PC-9 (cell line): ENCODE results near the gene CRYGS. TPM values are rescaled to one million over a fixed set of nuclear protein-coding genes. Genes with fewer than 3 reads are reported as not detected.
"Not testable (repeated sequence)": the region's sequence is repeated elsewhere in the genome, so short reads cannot be mapped to it uniquely, and the experiment has no call there.

Source experiments
- BruUV-seq: library from RNA; stranded (reverse); fragments of 400-500 nt; replicated peaks from 2 replicates; lab custom pipeline; 2021; lab: Mats Ljungman, UMichigan
- CTCF ChIA-PET: fragments of 300-600 bp; sonication (Branson Sonifier 250); formaldehyde crosslinking; loops from one replicate; lab custom pipeline; 2022; ENCODE audit warnings: antibody characterized with exemption; lab: Charles Lee
- POLR2A ChIA-PET: fragments of 300-600 bp; sonication (Branson Sonifier 250); formaldehyde crosslinking; loops from one replicate; lab custom pipeline; 2022; ENCODE audit warnings: antibody characterized with exemption; ENCODE audit not compliant: unreplicated experiment; lab: Charles Lee
- DNase-seq, 2 experiments: peaks; one replicate each; pipeline versions ENCODE4 v3.0.0 to v3.0.0-alpha.2; 2015 to 2022; ENCODE audit warnings: mixed read lengths in 1 of 2
- H2AFZ ChIP-seq: fragments of 200-600 bp; sonication (generic); 2 replicates; pipeline ENCODE4 v1.8.1; 2017; ENCODE audit warnings: antibody characterized with exemption
- H3F3A ChIP-seq: fragments of 200-600 bp; sonication (generic); 2 replicates; pipeline ENCODE4 v1.8.1; 2017; ENCODE audit warnings: antibody characterized with exemption, mild to moderate bottlenecking, low read depth; ENCODE audit not compliant: insufficient read depth
- H3K27ac ChIP-seq: fragments of 200-600 bp; sonication (generic); 2 replicates; pipeline ENCODE4 v1.6.1; 2016; ENCODE audit warnings: mixed run types
- H3K27me3 ChIP-seq: fragments of 200-600 bp; sonication (generic); 2 replicates; pipeline ENCODE4 v1.6.1; 2016; ENCODE audit warnings: low read depth, mixed run types; ENCODE audit not compliant: insufficient read depth
- H3K36me3 ChIP-seq: fragments of 200-600 bp; sonication (generic); 2 replicates; pipeline ENCODE4 v1.6.1; 2016; ENCODE audit warnings: low read depth, mixed run types
- H3K4me1 ChIP-seq: fragments of 200-600 bp; sonication (generic); replicated peaks from 2 replicates; pipeline ENCODE4 v1.6.1; 2016; ENCODE audit warnings: mixed run types; ENCODE audit not compliant: insufficient read depth
- H3K4me2 ChIP-seq: fragments of 200-600 bp; sonication (generic); 2 replicates; pipeline ENCODE4 v1.6.1; 2017; ENCODE audit warnings: mixed run types
- H3K4me3 ChIP-seq: fragments of 200-600 bp; sonication (generic); 2 replicates; pipeline ENCODE4 v1.6.1; 2016; ENCODE audit warnings: mixed run types
- H3K79me2 ChIP-seq: fragments of 200-600 bp; sonication (generic); 2 replicates; pipeline ENCODE4 v1.6.1; 2017; ENCODE audit warnings: low read depth, mixed run types
- H3K9me2 ChIP-seq: fragments of 200-600 bp; sonication (generic); 2 replicates; pipeline ENCODE4 v1.8.1; 2017; ENCODE audit warnings: mild to moderate bottlenecking; ENCODE audit not compliant: insufficient read depth
- H3K9me3 ChIP-seq: fragments of 200-600 bp; sonication (generic); 2 replicates; pipeline ENCODE4 v1.8.1; 2016; ENCODE audit warnings: low read depth; ENCODE audit not compliant: insufficient read depth
- H4K20me1 ChIP-seq: fragments of 200-600 bp; sonication (generic); 2 replicates; pipeline ENCODE4 v1.8.1; 2017; ENCODE audit not compliant: insufficient read depth
- EZH2 ChIP-seq: fragments of 200-600 bp; sonication (generic); IDR thresholded peaks from 2 replicates; pipeline ENCODE4 v1.8.0; 2017; ENCODE audit warnings: antibody characterized with exemption, low read depth
- intact Hi-C: fragments of 100-400 bp; cut with micrococcal nuclease; formaldehyde crosslinking; loops from one replicate; pipeline ENCODE4 v1.10.0; 2022; ENCODE audit not compliant: unreplicated experiment
- total RNA-seq: library from RNA; stranded (reverse); gene quantifications from 2 replicates; pipeline ENCODE4 v1.2.3, GENCODE V29; 2021
- TF ChIP-seq, protein P1 (sequence below): fragments of 200-600 bp; sonication (generic); conservative IDR thresholded peaks from 2 replicates; pipeline ENCODE4 v1.6.1; 2017; ENCODE audit warnings: mixed run types, antibody characterized with exemption, mild to moderate bottlenecking, moderate library complexity

The CRYGS gene
- total RNA-seq, 1 experiment from 2014 or later: 2.8 TPM

DNA sequence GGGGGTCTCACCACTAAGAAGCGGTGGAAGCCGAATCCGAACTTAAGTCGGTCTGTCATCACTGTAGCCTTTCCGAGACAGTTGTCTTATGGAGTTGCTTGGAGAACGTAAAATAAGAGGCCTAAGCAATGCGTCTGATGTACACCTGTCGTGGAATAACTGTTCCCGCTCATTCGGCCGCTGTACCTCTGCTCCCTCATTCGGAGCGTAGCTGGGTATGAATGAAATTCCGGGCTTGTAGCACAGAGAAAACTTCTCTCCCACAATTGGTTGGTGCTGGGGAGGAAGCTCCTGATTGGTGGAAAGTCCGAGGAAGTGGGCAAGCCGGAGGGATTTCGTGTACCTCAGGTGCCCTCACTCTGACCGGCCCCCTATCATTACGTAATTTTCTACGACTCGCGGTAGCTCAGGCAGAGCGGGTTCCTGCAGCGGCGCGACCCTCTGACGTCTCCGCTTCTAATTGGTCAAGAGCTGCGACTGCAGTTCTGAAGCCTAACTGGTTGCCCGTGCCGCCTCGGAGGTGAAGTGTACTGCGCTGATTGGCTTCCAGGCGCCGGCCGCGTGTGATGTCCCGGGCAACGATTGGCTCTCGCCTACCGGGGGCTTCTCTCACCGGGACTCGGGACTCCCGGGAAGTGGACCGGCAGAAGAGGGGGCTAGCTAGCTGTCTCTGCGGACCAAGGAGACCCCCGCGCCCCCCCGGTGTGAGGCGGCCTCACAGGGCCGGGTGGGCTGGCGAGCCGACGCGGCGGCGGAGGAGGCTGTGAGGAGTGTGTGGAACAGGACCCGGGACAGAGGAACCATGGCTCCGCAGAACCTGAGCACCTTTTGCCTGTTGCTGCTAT is 26.1 kb upstream of the CRYGS start, which contains the start of gene DNAJB11:
Gene DNAJB11 (plus strand): TSS at position 625 of the 845 bp plus-strand sequence. CDS start 178 bp downstream, at position 803.
- TF ChIP-seq, protein P1, sequence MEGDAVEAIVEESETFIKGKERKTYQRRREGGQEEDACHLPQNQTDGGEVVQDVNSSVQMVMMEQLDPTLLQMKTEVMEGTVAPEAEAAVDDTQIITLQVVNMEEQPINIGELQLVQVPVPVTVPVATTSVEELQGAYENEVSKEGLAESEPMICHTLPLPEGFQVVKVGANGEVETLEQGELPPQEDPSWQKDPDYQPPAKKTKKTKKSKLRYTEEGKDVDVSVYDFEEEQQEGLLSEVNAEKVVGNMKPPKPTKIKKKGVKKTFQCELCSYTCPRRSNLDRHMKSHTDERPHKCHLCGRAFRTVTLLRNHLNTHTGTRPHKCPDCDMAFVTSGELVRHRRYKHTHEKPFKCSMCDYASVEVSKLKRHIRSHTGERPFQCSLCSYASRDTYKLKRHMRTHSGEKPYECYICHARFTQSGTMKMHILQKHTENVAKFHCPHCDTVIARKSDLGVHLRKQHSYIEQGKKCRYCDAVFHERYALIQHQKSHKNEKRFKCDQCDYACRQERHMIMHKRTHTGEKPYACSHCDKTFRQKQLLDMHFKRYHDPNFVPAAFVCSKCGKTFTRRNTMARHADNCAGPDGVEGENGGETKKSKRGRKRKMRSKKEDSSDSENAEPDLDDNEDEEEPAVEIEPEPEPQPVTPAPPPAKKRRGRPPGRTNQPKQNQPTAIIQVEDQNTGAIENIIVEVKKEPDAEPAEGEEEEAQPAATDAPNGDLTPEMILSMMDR: no peak
- no peak for TF ChIP-seq EZH2
- intact Hi-C loops: loop anchor here (1.0 to 10.0 kb wide), 5 partner anchors 20 to 466 kb away; partner anchors contain the start of genes EIF4A2 and ETV5
- H3K79me2 ChIP-seq: peaks cover 54% of the 10 kb centered on the region

DNA sequence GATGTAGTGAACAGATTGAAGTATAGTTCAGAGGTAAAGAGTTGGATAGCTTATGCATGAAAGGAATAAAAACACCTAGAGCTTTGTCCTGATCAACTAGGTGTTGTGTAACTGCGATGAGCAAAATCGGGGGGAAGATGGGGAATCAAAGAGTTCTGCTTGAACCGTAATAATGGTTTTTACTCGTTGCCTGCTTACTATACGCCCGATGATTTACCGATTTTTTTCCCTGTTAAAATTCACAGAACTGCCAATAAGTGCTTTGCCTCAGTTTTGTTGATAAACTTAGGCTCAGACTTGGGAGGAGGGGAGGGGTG is 25.6 kb upstream of the CRYGS start:
- no peak for DNase-seq
- H3K36me3 ChIP-seq: peaks cover 29% of the 10 kb centered on the region
- no peaks in the 10 kb centered on the region for H3K9me3 ChIP-seq
- no TSS peak for BruUV-seq
- TF ChIP-seq EZH2: no peak
- TF ChIP-seq, protein P1: no peak
- no peaks in the 10 kb centered on the region for H3K9me2 ChIP-seq
- H3K27me3 ChIP-seq: no peaks in the 10 kb centered on the region
- H3K79me2 ChIP-seq: peaks cover 56% of the 10 kb centered on the region
- H3K27ac ChIP-seq: peak overlapping the region; percentile 21; the same call in 1 of the 2 replicates
- peaks cover 28% of the 10 kb centered on the region for H3F3A ChIP-seq
- POLR2A ChIA-PET: interaction anchor here (0.5 to 1.7 kb wide), 15 partner anchors 20 to 984 kb away, joined by 3 to 34 read pairs (median 5); partner anchors contain the start of genes EIF4A2, ETV5 and KNG1
- H3K4me2 ChIP-seq: peak overlapping the region; percentile 94
- peaks cover 31% of the 10 kb centered on the region for H3K4me1 ChIP-seq
- H4K20me1 ChIP-seq: no peaks in the 10 kb centered on the region
- CTCF ChIA-PET: interaction anchor here (0.6 to 1.1 kb wide), 6 partner anchors 29 to 323 kb away, joined by 3 to 6 read pairs (median 4); no protein-coding TSS in a partner anchor
- H2AFZ ChIP-seq: peak overlapping the region; percentile 86
- peak overlapping the region; percentile 75 for H3K4me3 ChIP-seq
- intact Hi-C loops: loop anchor here (1.0 to 10.0 kb wide), 8 partner anchors 21 to 465 kb away; partner anchors contain the start of genes EIF4A2, ETV5 and RFC4

More for the DNA sequence above, 26.1 kb upstream of the CRYGS start, which contains the start of gene DNAJB11:
- H3K27ac ChIP-seq: peak within 1 kb of the TSS; percentile 80
- no peaks in the 10 kb centered on the region for H3K27me3 ChIP-seq
- H3F3A ChIP-seq: peaks cover 28% of the 10 kb centered on the region
- H2AFZ ChIP-seq: peak within 1 kb of the TSS; percentile 92
- H3K4me3 ChIP-seq: peak within 1 kb of the TSS; percentile 80
- H3K4me1 ChIP-seq: peaks cover 31% of the 10 kb centered on the region
- H3K9me3 ChIP-seq: no peaks in the 10 kb centered on the region
- H3K4me2 ChIP-seq: peak within 1 kb of the TSS; percentile 98
- ChIA-PET CTCF (interaction anchor here (0.6 to 1.1 kb wide), 7 partner anchors 29 to 323 kb away, joined by 3 to 6 read pairs (median 3); no protein-coding TSS in a partner anchor), POLR2A (interaction anchor here (0.5 to 1.7 kb wide), 20 partner anchors 13 to 985 kb away, joined by 3 to 34 read pairs (median 4); partner anchors contain the start of genes EIF4A2, ETV5 and KNG1)
- no TSS peak for BruUV-seq
- H3K36me3 ChIP-seq: peaks cover 34% of the 10 kb centered on the region
- H3K9me2 ChIP-seq: no peaks in the 10 kb centered on the region
- DNase-seq: peak; percentile 99 to 100
- H4K20me1 ChIP-seq: no peaks in the 10 kb centered on the region

- not testable (repeated sequence) for H3K9me2 ChIP-seq, DNase-seq, H3K9me3 ChIP-seq, H3K27me3 ChIP-seq, H4K20me1 ChIP-seq
- POLR2A ChIA-PET: interaction anchor here (0.6 to 1.7 kb wide), 3 partner anchors 214 to 710 kb away, joined by 3 to 13 read pairs (median 9); partner anchors contain the start of gene EIF4A2
- H3K79me2 ChIP-seq: peaks cover 56% of the 10 kb centered on the region
- peaks cover 28% of the 10 kb centered on the region for H3F3A ChIP-seq
- CTCF ChIA-PET: interaction anchor here (0.6 to 0.9 kb wide), 4 partner anchors 28 to 666 kb away, joined by 3 to 5 read pairs (median 3); no protein-coding TSS in a partner anchor
- peaks cover 31% of the 10 kb centered on the region for H3K4me1 ChIP-seq
- H3K36me3 ChIP-seq: peaks cover 26% of the 10 kb centered on the region
- BruUV-seq: TSS peak; percentile 51
- H3K4me2 ChIP-seq: peak overlapping the region; percentile 94
- intact Hi-C loops: loop anchor here (5.0 kb wide), 3 partner anchors 183 to 253 kb away; partner anchors contain the start of gene RFC4
- H3K4me3 ChIP-seq: peak overlapping the region; percentile 75
- peak overlapping the region; percentile 86 for H2AFZ ChIP-seq
- H3K27ac ChIP-seq: 0 out of 2 replicates have a peak overlapping the region, but pooled peaks have one; percentile 21
Measured at GRCh38 chr3:186569361-186569760, 25.2 kb upstream of the CRYGS start.
